GM12875 (cell line): ENCODE data around the gene C1orf105.

Experiments
- H3K4me3 ChIP-seq: one replicate; pipeline ENCODE4 v1.5.1; 2011; ENCODE audit warnings: low read depth, low read length, control low read depth
- TF ChIP-seq, protein P1 (sequence below): IDR thresholded peaks from 2 replicates; pipeline ENCODE4 v1.5.1; 2011; ENCODE audit warnings: low read depth, mild to moderate bottlenecking, control low read depth, inconsistent platforms, low read length, moderate library complexity, borderline replicate concordance; ENCODE audit not compliant: insufficient read depth

The C1orf105 gene

DNA sequence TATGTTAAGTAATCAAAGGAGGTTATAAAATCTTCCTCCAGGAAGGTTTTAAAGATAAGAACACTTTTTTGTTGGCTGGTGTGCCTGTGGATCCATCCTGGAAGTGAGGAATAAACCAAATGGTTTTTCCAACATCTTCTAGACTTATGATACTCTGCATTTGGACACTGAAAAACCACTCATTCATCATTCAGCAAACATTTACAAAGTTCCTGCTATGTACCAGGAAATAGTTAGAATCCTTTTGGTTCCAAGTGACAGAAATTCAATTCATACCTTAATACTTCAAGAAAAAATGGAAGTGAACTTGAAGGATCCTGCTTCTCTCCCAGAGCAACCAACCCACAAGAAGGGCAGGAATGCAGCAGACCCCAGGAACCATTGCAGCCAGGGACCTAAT, 63.0 kb downstream of the C1orf105 start:
- no peak overlapping the region for H3K4me3 ChIP-seq
- TF ChIP-seq, protein P1, sequence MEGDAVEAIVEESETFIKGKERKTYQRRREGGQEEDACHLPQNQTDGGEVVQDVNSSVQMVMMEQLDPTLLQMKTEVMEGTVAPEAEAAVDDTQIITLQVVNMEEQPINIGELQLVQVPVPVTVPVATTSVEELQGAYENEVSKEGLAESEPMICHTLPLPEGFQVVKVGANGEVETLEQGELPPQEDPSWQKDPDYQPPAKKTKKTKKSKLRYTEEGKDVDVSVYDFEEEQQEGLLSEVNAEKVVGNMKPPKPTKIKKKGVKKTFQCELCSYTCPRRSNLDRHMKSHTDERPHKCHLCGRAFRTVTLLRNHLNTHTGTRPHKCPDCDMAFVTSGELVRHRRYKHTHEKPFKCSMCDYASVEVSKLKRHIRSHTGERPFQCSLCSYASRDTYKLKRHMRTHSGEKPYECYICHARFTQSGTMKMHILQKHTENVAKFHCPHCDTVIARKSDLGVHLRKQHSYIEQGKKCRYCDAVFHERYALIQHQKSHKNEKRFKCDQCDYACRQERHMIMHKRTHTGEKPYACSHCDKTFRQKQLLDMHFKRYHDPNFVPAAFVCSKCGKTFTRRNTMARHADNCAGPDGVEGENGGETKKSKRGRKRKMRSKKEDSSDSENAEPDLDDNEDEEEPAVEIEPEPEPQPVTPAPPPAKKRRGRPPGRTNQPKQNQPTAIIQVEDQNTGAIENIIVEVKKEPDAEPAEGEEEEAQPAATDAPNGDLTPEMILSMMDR: no peak

GRCh38 chr1:172484252-172484651, 63.8 kb downstream of the C1orf105 start:
- TF ChIP-seq, protein P1: no peak
- no peak overlapping the region for H3K4me3 ChIP-seq

DNA sequence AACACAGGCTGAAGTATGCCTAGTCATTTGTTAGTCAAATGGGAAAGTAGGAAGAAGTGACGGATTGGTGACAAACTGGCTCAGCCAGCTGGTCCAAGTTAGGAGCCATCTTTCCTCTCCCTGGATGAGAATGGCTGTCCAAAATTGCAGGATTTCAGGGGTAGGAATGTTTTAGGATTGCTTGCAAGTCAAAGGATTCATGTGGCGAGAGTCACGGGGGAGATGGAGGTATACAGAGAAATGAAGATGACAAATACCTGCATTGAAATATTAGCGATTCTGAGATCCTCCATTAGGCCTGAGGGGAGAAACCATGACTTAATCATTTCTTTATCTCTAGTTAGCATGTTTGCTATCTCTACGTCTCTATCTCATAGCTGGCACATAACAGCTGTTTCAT, 65.1 kb downstream of the C1orf105 start:
- H3K4me3 ChIP-seq: no peak overlapping the region
- TF ChIP-seq, protein P1: no peak

GRCh38 chr1:172486805-172487454, 66.4 kb downstream of the C1orf105 start:
- no peak overlapping the region for H3K4me3 ChIP-seq
- TF ChIP-seq, protein P1: no peak

- H3K4me3 ChIP-seq: no peak overlapping the region
- TF ChIP-seq, protein P1: no peak
Observed at GRCh38 chr1:172487550-172487949, 67.1 kb downstream of the C1orf105 start.

GRCh38 chr1:172488393-172488792, 67.9 kb downstream of the C1orf105 start:
- H3K4me3 ChIP-seq: no peak overlapping the region
- TF ChIP-seq, protein P1: no peak

DNA sequence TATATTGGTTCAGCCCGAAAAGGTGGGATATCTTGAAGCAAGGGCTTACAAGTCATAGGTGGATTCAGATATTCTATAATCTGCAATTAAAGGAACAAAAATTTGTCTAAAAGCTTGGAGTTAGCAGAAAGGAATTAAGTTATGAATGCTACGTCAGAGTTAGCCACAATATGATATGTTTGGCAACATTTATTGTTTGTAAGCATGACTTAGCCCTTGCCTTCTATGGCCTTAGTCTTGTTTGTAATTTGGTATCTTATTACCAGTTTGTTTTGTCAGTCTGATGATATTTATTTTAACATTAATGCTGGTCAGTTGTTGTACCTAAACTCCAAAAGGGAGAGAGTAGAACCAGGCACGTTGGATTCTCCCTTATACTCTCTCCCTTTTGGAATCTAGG, 69.4 kb downstream of the C1orf105 start:
- H3K4me3 ChIP-seq: no peak overlapping the region
- TF ChIP-seq, protein P1: no peak
